K562 (cell line): ENCODE measurements around the gene FRMD4B. TPM values are rescaled to one million over a fixed set of nuclear protein-coding genes. Genes with fewer than 3 reads are reported as not detected.

Experiments used
- ATAC-seq: fragments of 200-7000 bp; cut with Tn5 transposase; 3 replicates; pipeline ENCODE4 v1.9.1; 2020; ENCODE audit warnings: moderate library complexity
- BruUV-seq: library from RNA; stranded (reverse); fragments of 400-500 nt; replicated peaks from 2 replicates; lab custom pipeline; 2021; lab: Mats Ljungman, UMichigan
- CTCF ChIA-PET: fragments of 300-600 bp; formaldehyde crosslinking; extraction: SDS; loops from one replicate; lab custom pipeline; 2021; ENCODE audit warnings: low intra/inter-chr PET ratio; lab: Yijun Ruan, JAX
- POLR2A ChIA-PET: fragments of 300-600, 350-650 bp; sonication (Branson Sonifier 250); formaldehyde crosslinking; extraction: SDS; loops from one replicate; lab custom pipeline; 2021; ENCODE audit warnings: antibody characterized with exemption, inconsistent platforms; lab: Yijun Ruan, JAX
- DNase-seq, 4 experiments: peaks; one replicate each; pipeline versions ENCODE4 v3.0.0 to v3.0.0-alpha.2; 2011 to 2018; ENCODE audit warnings: low spot score in 3 of 4, mixed read lengths in 3 of 4; ENCODE audit errors: extremely low read depth in 1 of 4
- FAIRE-seq: peaks from 2 replicates; lab custom pipeline; 2011; peaks lifted over from hg19 to GRCh38; lab: Jason Lieb, UNC
- H2AFZ ChIP-seq: 2 replicates; pipeline ENCODE4 v1.6.0; 2011; ENCODE audit warnings: low read depth, low read length, control low read depth, inconsistent platforms
- H3K27ac ChIP-seq: fragments of 200-600 bp; 3 replicates; pipeline ENCODE4 v1.8.0; 2011; ENCODE audit warnings: low read depth, mild to moderate bottlenecking, control low read depth, inconsistent platforms, low read length, moderate library complexity, mixed read lengths; ENCODE audit errors: extremely low read depth
- H3K27me3 ChIP-seq, 2 experiments: fragments of 300-600 bp in 1 of 2; 2 replicates in 1 of 2; 3 replicates in 1 of 2; pipeline versions ENCODE4 v1.6.0 to v1.8.0; 2011; ENCODE audit warnings: inconsistent platforms in 2 of 2, low read length in 2 of 2, mild to moderate bottlenecking in 1 of 2, mixed read lengths in 1 of 2, moderate library complexity in 1 of 2; ENCODE audit not compliant: control insufficient read depth in 2 of 2, insufficient read depth in 2 of 2
- H3K36me3 ChIP-seq: fragments of 300-600 bp; 3 replicates; pipeline ENCODE4 v1.8.0; 2011; ENCODE audit warnings: mild to moderate bottlenecking, low read length, inconsistent platforms; ENCODE audit not compliant: control insufficient read depth, insufficient read depth
- H3K4me1 ChIP-seq, 2 experiments: fragments of 200-600 bp in 1 of 2; replicated peaks in 1 of 2; 2 replicates in 1 of 2; 3 replicates in 1 of 2; pipeline versions ENCODE4 v1.5.1 to v1.8.0; 2011; ENCODE audit warnings: inconsistent platforms in 2 of 2, low read length in 2 of 2, mild to moderate bottlenecking in 1 of 2, mixed read lengths in 1 of 2, moderate library complexity in 1 of 2; ENCODE audit not compliant: control insufficient read depth in 2 of 2, insufficient read depth in 2 of 2
- H3K4me2 ChIP-seq: 2 replicates; pipeline ENCODE4 v1.6.1; 2011; ENCODE audit warnings: low read length, control low read depth, inconsistent platforms, mixed read lengths; ENCODE audit not compliant: insufficient read depth
- H3K4me3 ChIP-seq: fragments of 200-600 bp; sonication (generic), shearing (Covaris generic); 2 replicates; pipeline ENCODE4 v1.5.1; 2016; ENCODE audit warnings: control low read depth, inconsistent platforms
- H3K79me2 ChIP-seq: fragments of 200-600 bp; 3 replicates; pipeline ENCODE4 v1.8.0; 2011; ENCODE audit warnings: low read length, inconsistent platforms; ENCODE audit not compliant: control insufficient read depth, insufficient read depth
- H3K9ac ChIP-seq, 2 experiments: 2 replicates each; pipeline versions ENCODE4 v1.6.0 to v1.6.1; 2011; ENCODE audit warnings: low read depth in 2 of 2, low read length in 2 of 2, control low read depth in 1 of 2, inconsistent platforms in 1 of 2, mild to moderate bottlenecking in 1 of 2, mixed read lengths in 1 of 2; ENCODE audit not compliant: insufficient read depth in 1 of 2
- H3K9me1 ChIP-seq: one replicate; pipeline ENCODE4 v1.6.0; 2011; ENCODE audit warnings: inconsistent platforms, mild to moderate bottlenecking, low read length, moderate library complexity; ENCODE audit not compliant: control insufficient read depth, insufficient read depth
- H3K9me3 ChIP-seq: replicated peaks from 2 replicates; pipeline ENCODE4 v1.5.1; 2011; ENCODE audit warnings: low read depth, low read length, inconsistent platforms; ENCODE audit not compliant: control insufficient read depth, insufficient read depth
- H4K20me1 ChIP-seq: replicated peaks from 2 replicates; pipeline ENCODE4 v1.6.1; 2011; ENCODE audit warnings: low read length, inconsistent platforms, mixed read lengths; ENCODE audit not compliant: control insufficient read depth, insufficient read depth
- ESRRB ChIP-seq: fragments of 250-450 bp; sonication (Bioruptor Pico); IDR thresholded peaks from 2 replicates; pipeline ENCODE4 v1.5.0; 2020; ENCODE audit warnings: mild to moderate bottlenecking, moderate library complexity, borderline replicate concordance
- KAT8 ChIP-seq: fragments of 450-650 bp; IDR thresholded peaks from 2 replicates; pipeline ENCODE4 v1.6.1; 2016; ENCODE audit warnings: low read depth, mild to moderate bottlenecking
- MEIS2 ChIP-seq: fragments of 450-650 bp; IDR thresholded peaks from 2 replicates; pipeline ENCODE4 v1.6.1; 2014; ENCODE audit warnings: mild to moderate bottlenecking; ENCODE audit not compliant: partially characterized antibody
- NR2C1 ChIP-seq, 2 experiments: fragments of 450-650 bp; IDR thresholded peaks; 2 replicates each; pipeline ENCODE4 v1.6.1; 2017; ENCODE audit warnings: mild to moderate bottlenecking in 2 of 2, antibody characterized with exemption in 1 of 2, inconsistent platforms in 1 of 2, missing compliant biosample characterization in 1 of 2, missing genetic modification characterization in 1 of 2
- NR2F6 ChIP-seq: fragments of 450-650 bp; formaldehyde crosslinking; IDR thresholded peaks from 2 replicates; pipeline ENCODE4 v1.4.0; 2020; ENCODE audit warnings: mild to moderate bottlenecking
- SETDB1 ChIP-seq: IDR thresholded peaks from one replicate; pipeline ENCODE4 v1.6.1; 2012; ENCODE audit warnings: low read length, control low read depth, inconsistent platforms
- TBL1XR1 ChIP-seq, 2 experiments: IDR thresholded peaks; 2 replicates each; pipeline ENCODE4 v1.6.1; 2012; ENCODE audit warnings: improper control_type of control experiment in 2 of 2, low read length in 2 of 2, mild to moderate bottlenecking in 1 of 2
- TCFL5 ChIP-seq: fragments of 250-450 bp; sonication (Bioruptor Pico); conservative IDR thresholded peaks from 2 replicates; pipeline ENCODE4 v1.6.1; 2021; ENCODE audit warnings: mild to moderate bottlenecking, moderate library complexity, matching md5 sums
- ZBTB7A ChIP-seq: IDR thresholded peaks from 2 replicates; pipeline ENCODE4 v1.6.1; 2011; ENCODE audit warnings: low read depth, mild to moderate bottlenecking, low read length, moderate library complexity, borderline replicate concordance; ENCODE audit not compliant: control insufficient read depth
- ZFP1 ChIP-seq: fragments of 450-650 bp; formaldehyde crosslinking; IDR thresholded peaks from 2 replicates; pipeline ENCODE4 v1.4.0; 2020; ENCODE audit warnings: mild to moderate bottlenecking, mixed read lengths
- ZKSCAN1 ChIP-seq: fragments of 150-350 bp; IDR thresholded peaks from 2 replicates; pipeline ENCODE4 v1.6.1; 2016; ENCODE audit warnings: low read depth, low read length
- ZNF584 ChIP-seq: fragments of 200-800 bp; sonication (Bioruptor generic); IDR thresholded peaks from 2 replicates; pipeline ENCODE4 v1.6.1; 2016; ENCODE audit warnings: low read depth, mild to moderate bottlenecking, missing genetic modification characterization, missing compliant biosample characterization
- ZNF76 ChIP-seq: fragments of 250-450 bp; sonication (Bioruptor Pico); IDR thresholded peaks from 2 replicates; pipeline ENCODE4 v1.4.0; 2020; ENCODE audit warnings: mild to moderate bottlenecking, moderate library complexity, borderline replicate concordance
- ZNF778 ChIP-seq: fragments of 450-650 bp; formaldehyde crosslinking; IDR thresholded peaks from 2 replicates; pipeline ENCODE4 v1.4.0; 2020; ENCODE audit warnings: mild to moderate bottlenecking, moderate library complexity
- WGBS: fragments of 100-300 bp; shearing (Covaris generic); methylation state at CpG from one replicate; pipeline ENCODE4 v1.1.6; 2016; ENCODE audit warnings: low coverage, mixed read lengths; ENCODE audit not compliant: insufficient coverage; ENCODE audit errors: missing lambda C conversion rate; 5-methylcytosine and 5-hydroxymethylcytosine counted together
- in situ Hi-C: fragments of 300-500 bp; cut with MboI; formaldehyde crosslinking; loops from 4 replicates; pipeline ENCODE4 v1.15.0; 2018; ENCODE audit warnings: inconsistent platforms, mixed read lengths
- intact Hi-C: fragments of 100-400 bp; cut with micrococcal nuclease; formaldehyde crosslinking; loops from 2 replicates; pipeline ENCODE4 v1.14.2; 2022
- polyA plus RNA-seq, 8 experiments: library from polyadenylated mRNA; depleted of rRNA in 4 of 8; stranded (reverse) in 5 of 8; unstranded in 3 of 8; fragments of >200 nt; fragmentation: Nextera tagmentation in 2 of 8; fragmentation: Illumina TruSeq in 1 of 8; extraction: Ambion mirVana in 2 of 8; extraction: Trizol in 1 of 8; gene quantifications; 2 replicates each; pipeline versions ENCODE4 v1.2.1 to v1.2.3, GENCODE V29; 2011 to 2014; ENCODE audit warnings: inconsistent platforms in 1 of 8, missing spikeins in 1 of 8
- total RNA-seq, 7 experiments: library from RNA; depleted of rRNA in 6 of 7; stranded (reverse); fragments of >200 nt in 6 of 7; fragmentation: Illumina TruSeq in 2 of 7; extraction: Trizol in 2 of 7; gene quantifications; 2 replicates each; pipeline versions ENCODE4 v1.2.1 to v1.2.3, GENCODE V29; 2011 to 2021; ENCODE audit warnings: low replicate concordance in 1 of 7
- TF ChIP-seq, protein P1 (sequence below): fragments of 450-650 bp; IDR thresholded peaks from 2 replicates; pipeline ENCODE4 v1.6.1; 2016
- TF ChIP-seq, protein P2 (sequence below): sonication (generic); formaldehyde crosslinking; IDR thresholded peaks from 2 replicates; pipeline ENCODE4 v1.8.0; 2023; ENCODE audit warnings: mild to moderate bottlenecking, missing genetic modification reagents
- TF ChIP-seq, protein P3 (sequence below): sonication (generic); formaldehyde crosslinking; IDR thresholded peaks from 2 replicates; pipeline ENCODE4 v1.8.0; 2022; ENCODE audit warnings: missing genetic modification reagents, mild to moderate bottlenecking, borderline replicate concordance

Gene FRMD4B
- total and polyA plus RNA-seq, 9 of the 15 experiments (the other 6 are each of a cell fraction or from before 2014, with no cell fraction given), result 0.03 to 0.09 (median 0.04) TPM; not detected in 3

DNA sequence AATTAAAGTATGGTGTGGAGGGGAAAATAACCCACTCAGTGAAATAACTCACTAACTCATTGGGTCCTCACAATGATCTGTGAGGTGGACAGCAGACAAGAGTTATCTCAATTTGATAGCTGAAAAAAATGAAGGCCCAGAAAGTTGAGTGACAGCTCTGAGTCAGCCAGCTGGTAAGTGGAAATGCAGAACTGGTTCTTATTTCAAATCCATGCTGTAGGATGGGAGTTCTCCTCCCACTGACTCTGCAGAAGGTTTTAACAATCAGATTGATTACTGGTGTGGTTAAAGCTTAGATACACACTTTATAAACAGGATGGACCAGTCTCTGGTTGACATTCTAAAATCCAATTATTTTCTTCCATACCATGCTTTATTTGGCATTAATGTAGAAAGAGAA is 176.5 kb downstream of the FRMD4B start (continued):
- TF ChIP-seq, protein P1, sequence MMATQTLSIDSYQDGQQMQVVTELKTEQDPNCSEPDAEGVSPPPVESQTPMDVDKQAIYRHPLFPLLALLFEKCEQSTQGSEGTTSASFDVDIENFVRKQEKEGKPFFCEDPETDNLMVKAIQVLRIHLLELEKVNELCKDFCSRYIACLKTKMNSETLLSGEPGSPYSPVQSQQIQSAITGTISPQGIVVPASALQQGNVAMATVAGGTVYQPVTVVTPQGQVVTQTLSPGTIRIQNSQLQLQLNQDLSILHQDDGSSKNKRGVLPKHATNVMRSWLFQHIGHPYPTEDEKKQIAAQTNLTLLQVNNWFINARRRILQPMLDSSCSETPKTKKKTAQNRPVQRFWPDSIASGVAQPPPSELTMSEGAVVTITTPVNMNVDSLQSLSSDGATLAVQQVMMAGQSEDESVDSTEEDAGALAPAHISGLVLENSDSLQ, result peak; percentile 88
- TF ChIP-seq NR2F6 (CRISPR knock-in tag) (no peak), ZNF778 (CRISPR knock-in tag) (no peak), MEIS2 (peak; percentile 53)

DNA sequence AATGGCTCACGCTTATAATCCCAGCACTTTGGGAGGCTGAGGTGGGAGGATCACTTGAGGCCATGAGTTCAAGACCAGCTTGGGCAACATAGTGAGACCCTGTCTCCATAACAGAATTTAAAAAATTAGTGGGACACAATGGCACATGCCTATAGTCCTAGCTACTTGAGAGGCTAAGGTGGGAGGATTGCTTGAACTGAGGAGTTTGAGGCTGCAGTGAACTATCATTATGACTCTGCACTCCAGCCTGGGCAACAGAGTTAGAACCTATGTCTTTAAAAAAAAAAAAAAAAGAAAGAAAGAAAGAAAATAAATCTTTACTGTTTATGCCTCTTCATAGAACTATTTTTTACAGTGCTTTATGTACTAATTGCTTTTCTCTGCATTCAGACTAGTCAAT is 178.9 kb downstream of the FRMD4B start:
- Histone ChIP-seq H3K27me3 (no peaks in the 10 kb centered on the region; a peak in 2 of 5 replicates), H3K4me3 (no peak overlapping the region), H3K4me1 (no peaks in the 10 kb centered on the region), H3K79me2 (no peaks in the 10 kb centered on the region), H3K9me1 (no peaks in the 10 kb centered on the region), H3K36me3 (no peaks in the 10 kb centered on the region), H3K9me3 (no peaks in the 10 kb centered on the region), H4K20me1 (no peaks in the 10 kb centered on the region), H3K27ac (no peak overlapping the region), H3K9ac (no peak overlapping the region), H2AFZ (no peak overlapping the region), H3K4me2 (no peak overlapping the region)
- FAIRE-seq (no peak), ATAC-seq (no peak), DNase-seq (no peak)
- in situ Hi-C loops (no loop called here), intact Hi-C loops (no loop called here)
- POLR2A ChIA-PET, result no interaction called here
- CTCF ChIA-PET, result no interaction called here
- 0% methylated on average over 1 of the region's 1 CpG for WGBS
- BruUV-seq, result no TSS peak
- TF ChIP-seq, protein P2, sequence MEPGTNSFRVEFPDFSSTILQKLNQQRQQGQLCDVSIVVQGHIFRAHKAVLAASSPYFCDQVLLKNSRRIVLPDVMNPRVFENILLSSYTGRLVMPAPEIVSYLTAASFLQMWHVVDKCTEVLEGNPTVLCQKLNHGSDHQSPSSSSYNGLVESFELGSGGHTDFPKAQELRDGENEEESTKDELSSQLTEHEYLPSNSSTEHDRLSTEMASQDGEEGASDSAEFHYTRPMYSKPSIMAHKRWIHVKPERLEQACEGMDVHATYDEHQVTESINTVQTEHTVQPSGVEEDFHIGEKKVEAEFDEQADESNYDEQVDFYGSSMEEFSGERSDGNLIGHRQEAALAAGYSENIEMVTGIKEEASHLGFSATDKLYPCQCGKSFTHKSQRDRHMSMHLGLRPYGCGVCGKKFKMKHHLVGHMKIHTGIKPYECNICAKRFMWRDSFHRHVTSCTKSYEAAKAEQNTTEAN (CRISPR knock-in tag), result no peak
- TF ChIP-seq TBL1XR1 (IDR thresholded peaks at IDR 0.05; ENCODE audit: low read length in 2 of 2), result no peak
- TF ChIP-seq SETDB1, result no peak
- no peak for TF ChIP-seq ZNF76
- TF ChIP-seq ZFP1, result no peak
- no peak for TF ChIP-seq ZKSCAN1
- TF ChIP-seq KAT8, result no peak
- no peak for TF ChIP-seq ZBTB7A
- no peak for TF ChIP-seq ESRRB (CRISPR knock-in tag)
- TF ChIP-seq NR2C1 (IDR thresholded peaks at IDR 0.05), result no peak
- TF ChIP-seq NR2C1 (tag; IDR thresholded peaks at IDR 0.05), result no peak
- TF ChIP-seq, protein P3, sequence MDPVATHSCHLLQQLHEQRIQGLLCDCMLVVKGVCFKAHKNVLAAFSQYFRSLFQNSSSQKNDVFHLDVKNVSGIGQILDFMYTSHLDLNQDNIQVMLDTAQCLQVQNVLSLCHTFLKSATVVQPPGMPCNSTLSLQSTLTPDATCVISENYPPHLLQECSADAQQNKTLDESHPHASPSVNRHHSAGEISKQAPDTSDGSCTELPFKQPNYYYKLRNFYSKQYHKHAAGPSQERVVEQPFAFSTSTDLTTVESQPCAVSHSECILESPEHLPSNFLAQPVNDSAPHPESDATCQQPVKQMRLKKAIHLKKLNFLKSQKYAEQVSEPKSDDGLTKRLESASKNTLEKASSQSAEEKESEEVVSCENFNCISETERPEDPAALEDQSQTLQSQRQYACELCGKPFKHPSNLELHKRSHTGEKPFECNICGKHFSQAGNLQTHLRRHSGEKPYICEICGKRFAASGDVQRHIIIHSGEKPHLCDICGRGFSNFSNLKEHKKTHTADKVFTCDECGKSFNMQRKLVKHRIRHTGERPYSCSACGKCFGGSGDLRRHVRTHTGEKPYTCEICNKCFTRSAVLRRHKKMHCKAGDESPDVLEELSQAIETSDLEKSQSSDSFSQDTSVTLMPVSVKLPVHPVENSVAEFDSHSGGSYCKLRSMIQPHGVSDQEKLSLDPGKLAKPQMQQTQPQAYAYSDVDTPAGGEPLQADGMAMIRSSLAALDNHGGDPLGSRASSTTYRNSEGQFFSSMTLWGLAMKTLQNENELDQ (CRISPR knock-in tag), result no peak
- no peak for TF ChIP-seq ZNF584 (CRISPR knock-in tag)
- no peak for TF ChIP-seq TCFL5 (CRISPR knock-in tag)
